WTC11 (cell line): Measurements from ENCODE around the gene EDARADD. TPM values are rescaled to one million over a fixed set of nuclear protein-coding genes. Genes with fewer than 3 reads are reported as not detected.
A peak's percentile ranks its signal among the peaks of the same experiment; 100 is the strongest.

Source experiments
- AR ChIP-seq: fragments of 250-450 bp; sonication (Bioruptor Pico); IDR thresholded peaks from 2 replicates; pipeline ENCODE4 v1.9.0; 2021; ENCODE audit warnings: mild to moderate bottlenecking
- ATF1 ChIP-seq: sonication (generic); formaldehyde crosslinking; IDR thresholded peaks from 2 replicates; pipeline ENCODE4 v1.8.1; 2023; ENCODE audit warnings: mild to moderate bottlenecking, moderate library complexity, missing genetic modification reagents
- ATF6 ChIP-seq: sonication (generic); formaldehyde crosslinking; IDR thresholded peaks from 2 replicates; pipeline ENCODE4 v1.8.1; 2023; ENCODE audit warnings: mild to moderate bottlenecking, missing genetic modification reagents
- CDX4 ChIP-seq: fragments of 250-450 bp; sonication (Bioruptor Pico); IDR thresholded peaks from 2 replicates; pipeline ENCODE4 v1.9.0; 2021; ENCODE audit warnings: moderate library complexity, mild to moderate bottlenecking, inconsistent platforms, borderline replicate concordance
- IRF1 ChIP-seq: sonication (generic); formaldehyde crosslinking; IDR thresholded peaks from 2 replicates; pipeline ENCODE4 v1.8.0; 2023; ENCODE audit warnings: missing genetic modification reagents
- JAZF1 ChIP-seq: fragments of 250-450 bp; sonication (Bioruptor Pico); IDR thresholded peaks from 2 replicates; pipeline ENCODE4 v1.9.0; 2021; ENCODE audit warnings: moderate library complexity, mild to moderate bottlenecking, inconsistent platforms
- KAT7 ChIP-seq: sonication (generic); formaldehyde crosslinking; IDR thresholded peaks from 2 replicates; pipeline ENCODE4 v1.8.1; 2023; ENCODE audit warnings: missing genetic modification reagents, mild to moderate bottlenecking, borderline replicate concordance
- MAX ChIP-seq: sonication (generic); formaldehyde crosslinking; IDR thresholded peaks from 2 replicates; pipeline ENCODE4 v1.8.0; 2022; ENCODE audit warnings: mild to moderate bottlenecking, missing genetic modification reagents
- MXD4 ChIP-seq: fragments of 250-450 bp; sonication (Bioruptor Pico); IDR thresholded peaks from 2 replicates; pipeline ENCODE4 v1.8.0; 2021; ENCODE audit warnings: mild to moderate bottlenecking, moderate library complexity, borderline replicate concordance
- NFE2L1 ChIP-seq: sonication (generic); formaldehyde crosslinking; IDR thresholded peaks from 2 replicates; pipeline ENCODE4 v1.8.1; 2023; ENCODE audit warnings: missing genetic modification reagents
- NR1H2 ChIP-seq: sonication (generic); formaldehyde crosslinking; IDR thresholded peaks from 2 replicates; pipeline ENCODE4 v1.9.0; 2021; ENCODE audit warnings: mild to moderate bottlenecking, moderate library complexity, missing genetic modification reagents
- OVOL2 ChIP-seq: fragments of 250-450 bp; sonication (Bioruptor Pico); IDR thresholded peaks from 2 replicates; pipeline ENCODE4 v1.9.0; 2021; ENCODE audit warnings: mild to moderate bottlenecking, borderline replicate concordance
- PRRX2 ChIP-seq: fragments of 250-450 bp; sonication (Bioruptor Pico); IDR thresholded peaks from 2 replicates; pipeline ENCODE4 v1.8.0; 2021; ENCODE audit warnings: mild to moderate bottlenecking
- RORB ChIP-seq: fragments of 250-450 bp; sonication (Bioruptor Pico); IDR thresholded peaks from 2 replicates; pipeline ENCODE4 v1.9.0; 2021; ENCODE audit warnings: mild to moderate bottlenecking
- SMAD3 ChIP-seq: sonication (generic); formaldehyde crosslinking; IDR thresholded peaks from 2 replicates; pipeline ENCODE4 v1.8.0; 2022; ENCODE audit warnings: missing genetic modification reagents, mild to moderate bottlenecking, borderline replicate concordance
- STAT6 ChIP-seq: sonication (generic); formaldehyde crosslinking; conservative IDR thresholded peaks from 2 replicates; pipeline ENCODE4 v1.8.1; 2023; ENCODE audit warnings: mild to moderate bottlenecking, low read depth, missing genetic modification reagents, moderate library complexity
- TP53 ChIP-seq: sonication (generic); formaldehyde crosslinking; IDR thresholded peaks from 2 replicates; pipeline ENCODE4 v1.8.1; 2023; ENCODE audit warnings: mild to moderate bottlenecking, missing genetic modification reagents
- USF1 ChIP-seq: sonication (generic); formaldehyde crosslinking; IDR thresholded peaks from 2 replicates; pipeline ENCODE4 v1.8.0; 2022; ENCODE audit warnings: mild to moderate bottlenecking, missing genetic modification reagents
- USF2 ChIP-seq: sonication (generic); formaldehyde crosslinking; IDR thresholded peaks from 2 replicates; pipeline ENCODE4 v1.8.1; 2023; ENCODE audit warnings: mild to moderate bottlenecking, missing genetic modification reagents, moderate library complexity
- ZMAT4 ChIP-seq: fragments of 250-450 bp; sonication (Bioruptor Pico); IDR thresholded peaks from 2 replicates; pipeline ENCODE4 v1.9.0; 2021; ENCODE audit warnings: mild to moderate bottlenecking
- ZNF219 ChIP-seq: sonication (generic); formaldehyde crosslinking; IDR thresholded peaks from 2 replicates; pipeline ENCODE4 v1.8.0; 2023; ENCODE audit warnings: missing genetic modification reagents, mild to moderate bottlenecking, borderline replicate concordance
- ZNF263 ChIP-seq: sonication (generic); formaldehyde crosslinking; IDR thresholded peaks from 2 replicates; pipeline ENCODE4 v1.8.1; 2022; ENCODE audit warnings: low read depth, mild to moderate bottlenecking, moderate library complexity, missing genetic modification reagents
- ZNF423 ChIP-seq: fragments of 250-450 bp; sonication (Bioruptor Pico); IDR thresholded peaks from 2 replicates; pipeline ENCODE4 v2.1.2; 2022; ENCODE audit warnings: mild to moderate bottlenecking, moderate library complexity
- total RNA-seq: library from RNA; stranded (reverse); gene quantifications from 3 replicates; pipeline ENCODE4 v1.2.3, GENCODE V29; 2021

Gene EDARADD
- total RNA-seq, 1 experiment from 2014 or later = 5.0 TPM

GRCh38 chr1:236524142-236524894 is 130.2 kb downstream of the EDARADD start (continued):
- TF ChIP-seq ZMAT4 (CRISPR knock-in tag) (no peak), AR (CRISPR knock-in tag) (no peak), STAT6 (CRISPR knock-in tag) (no peak), IRF1 (CRISPR knock-in tag) (no peak), MXD4 (CRISPR knock-in tag) (no peak), ZNF423 (no peak), USF2 (peak; percentile 89), USF1 (peak; percentile 89), ZNF263 (CRISPR knock-in tag) (no peak), PRRX2 (CRISPR knock-in tag) (no peak), OVOL2 (CRISPR knock-in tag) (no peak), ATF1 (no peak), KAT7 (CRISPR knock-in tag) (no peak), ZNF219 (CRISPR knock-in tag) (no peak), CDX4 (no peak), SMAD3 (CRISPR knock-in tag) (no peak), NR1H2 (CRISPR knock-in tag) (no peak), MAX (peak; percentile 45; the same call in 1 of the 2 replicates), TP53 (CRISPR knock-in tag) (no peak), ATF6 (CRISPR knock-in tag) (no peak), RORB (CRISPR knock-in tag) (no peak), NFE2L1 (CRISPR knock-in tag) (peak; percentile 67; the same call in 1 of the 2 replicates), JAZF1 (CRISPR knock-in tag) (no peak)
